AG09319 (cell line): ENCODE data around the gene SLC25A13.

Experiments
- DNase-seq: peaks from one replicate; pipeline ENCODE4 v3.0.0-alpha.2; 2010; ENCODE audit warnings: low read depth; ENCODE audit errors: extremely low read depth
- CTCF ChIP-seq: IDR thresholded peaks from 2 replicates; pipeline ENCODE4 v1.5.1; 2011; ENCODE audit warnings: low read depth, mild to moderate bottlenecking, inconsistent platforms, low read length, moderate library complexity

Gene SLC25A13

GRCh38 chr7:96277921-96278320 is 44.0 kb downstream of the SLC25A13 start:
- DNase-seq = no peak
- TF ChIP-seq CTCF = no peak

GRCh38 chr7:96276019-96276418 is 45.9 kb downstream of the SLC25A13 start:
- no peak for TF ChIP-seq CTCF
- DNase-seq = no peak

GRCh38 chr7:96273716-96274115 is 48.2 kb downstream of the SLC25A13 start:
- TF ChIP-seq CTCF = no peak
- no peak for DNase-seq

DNA sequence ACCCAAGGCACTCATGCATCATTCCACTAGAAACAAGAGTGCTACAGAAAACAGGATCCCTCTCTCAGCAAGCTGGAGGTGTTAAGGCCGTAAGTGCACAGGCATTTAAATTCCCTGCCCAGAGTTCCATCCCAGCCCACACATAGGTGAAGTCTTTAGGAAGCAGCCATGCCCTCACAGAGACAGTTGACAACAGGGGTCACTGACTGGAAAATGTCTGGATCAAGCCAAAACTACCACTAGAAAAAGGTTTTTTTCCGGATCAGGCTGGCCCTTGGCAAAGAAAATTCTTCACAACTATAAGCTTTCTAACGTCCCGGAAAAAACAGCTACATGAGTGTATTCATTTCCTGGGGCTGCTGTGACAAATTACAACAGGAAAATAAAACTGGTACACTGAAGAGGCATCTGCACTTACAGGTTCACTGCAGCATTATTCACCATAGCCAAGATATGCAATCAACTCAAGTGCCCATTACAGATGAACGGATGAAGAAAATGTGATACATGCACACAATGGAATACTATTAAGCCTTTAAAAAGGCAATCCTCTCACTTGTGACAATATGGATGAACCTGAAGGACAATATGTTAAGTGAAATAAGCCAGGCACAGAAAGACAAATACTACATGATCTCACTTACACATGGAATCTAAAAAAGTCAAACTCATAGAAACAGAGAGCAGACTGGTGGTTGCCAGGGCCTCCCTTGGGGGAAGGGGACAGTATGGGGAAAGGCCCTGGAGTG is 52.5 kb downstream of the SLC25A13 start:
- no peak for DNase-seq
- no peak for TF ChIP-seq CTCF

GRCh38 chr7:96266580-96266979 is 55.3 kb downstream of the SLC25A13 start:
- DNase-seq = no peak
- no peak for TF ChIP-seq CTCF

- no peak for TF ChIP-seq CTCF
- DNase-seq = no peak
Measured at GRCh38 chr7:96266015-96266414, 55.9 kb downstream of the SLC25A13 start.

DNA sequence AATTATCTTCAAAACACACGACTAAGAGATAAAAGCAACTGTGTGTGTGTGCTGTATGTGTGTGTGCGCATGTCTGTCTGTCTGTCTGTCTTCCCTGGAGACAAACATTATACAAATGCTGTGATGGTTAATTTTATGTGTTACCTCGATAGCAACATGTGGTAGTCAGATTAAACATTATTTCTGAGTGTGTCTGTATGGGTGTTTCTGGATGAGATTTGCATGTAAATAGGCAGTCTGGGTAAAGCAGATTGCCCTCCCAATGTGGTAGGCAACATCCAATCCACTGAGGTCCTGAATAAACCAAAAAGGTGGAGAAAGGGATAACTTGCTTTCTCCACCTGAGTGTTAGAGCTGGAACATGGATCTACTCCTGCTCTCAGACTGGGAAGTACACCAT is 67.9 kb downstream of the SLC25A13 start:
- DNase-seq = no peak
- no peak for TF ChIP-seq CTCF
